GM12878 (cell line): ENCODE measurements around the gene RETREG1. TPM values are rescaled to one million over a fixed set of nuclear protein-coding genes. Genes with fewer than 3 reads are reported as not detected.

ENCODE experiments used
- ATAC-seq: fragments of 200-7000 bp; cut with Tn5 transposase; 3 replicates; pipeline ENCODE4 v1.9.1; 2020; ENCODE audit warnings: mild to moderate bottlenecking, moderate library complexity
- BruUV-seq: library from RNA; stranded (reverse); fragments of 400-500 nt; replicated peaks from 2 replicates; lab custom pipeline; 2021; lab: Mats Ljungman, UMichigan
- CTCF ChIA-PET: fragments of 300-600 bp; sonication (Branson Sonifier 250); formaldehyde crosslinking; extraction: SDS; loops from one replicate; lab custom pipeline; 2021; ENCODE audit warnings: inconsistent platforms; lab: Yijun Ruan, JAX
- POLR2A ChIA-PET: fragments of 350-600 bp; formaldehyde crosslinking; extraction: SDS; loops from one replicate; lab custom pipeline; 2021; ENCODE audit warnings: inconsistent platforms; lab: Charles Lee
- RAD21 ChIA-PET: fragments of 300-600 bp; sonication (Branson Sonifier 250); formaldehyde crosslinking; loops from one replicate; lab custom pipeline; 2023; ENCODE audit warnings: antibody characterized with exemption; ENCODE audit not compliant: unreplicated experiment; lab: Charles Lee
- SMC1A ChIA-PET: fragments of 300-600 bp; sonication (Branson Sonifier 250); formaldehyde crosslinking; loops from one replicate; lab custom pipeline; 2023; ENCODE audit not compliant: unreplicated experiment, uncharacterized antibody; lab: Charles Lee
- DNase-seq: peaks from one replicate; pipeline ENCODE4 v3.0.0-alpha.2; 2011; ENCODE audit warnings: low read depth, low spot score
- FAIRE-seq: peaks from 3 replicates; lab custom pipeline; 2011; peaks lifted over from hg19 to GRCh38; lab: Jason Lieb, UNC
- H2AFZ ChIP-seq: 2 replicates; pipeline ENCODE4 v1.6.0; 2011; ENCODE audit warnings: low read depth, low read length, control low read depth; ENCODE audit not compliant: control insufficient read depth
- H3K27ac ChIP-seq: 2 replicates; pipeline ENCODE4 v1.5.1; 2011; ENCODE audit warnings: control low read depth; ENCODE audit not compliant: control insufficient read depth, insufficient read depth
- H3K27me3 ChIP-seq, 2 experiments: replicated peaks in 1 of 2; 2 replicates each; pipeline versions ENCODE4 v1.6.0 to v1.6.1; 2011; ENCODE audit warnings: low read length in 1 of 2; ENCODE audit not compliant: control insufficient read depth in 2 of 2, insufficient read depth in 2 of 2
- H3K36me3 ChIP-seq, 2 experiments: 2 replicates each; pipeline ENCODE4 v1.5.1; 2011; ENCODE audit warnings: low read length in 1 of 2; ENCODE audit not compliant: control insufficient read depth in 2 of 2, insufficient read depth in 2 of 2
- H3K4me1 ChIP-seq: 2 replicates; pipeline ENCODE4 v1.6.1; 2011; ENCODE audit warnings: mild to moderate bottlenecking, low read length, moderate library complexity, mixed read lengths; ENCODE audit not compliant: control insufficient read depth, insufficient read depth
- H3K4me2 ChIP-seq: 2 replicates; pipeline ENCODE4 v1.6.0; 2011; ENCODE audit warnings: control low read depth; ENCODE audit not compliant: control insufficient read depth, insufficient read depth
- H3K4me3 ChIP-seq: fragments of 200-600 bp; sonication (generic); 2 replicates; pipeline ENCODE4 v1.5.1; 2016
- H3K79me2 ChIP-seq: 2 replicates; pipeline ENCODE4 v1.6.0; 2011; ENCODE audit warnings: low read length; ENCODE audit not compliant: control insufficient read depth, insufficient read depth
- H3K9ac ChIP-seq: 2 replicates; pipeline ENCODE4 v1.8.0; 2011; ENCODE audit warnings: low read length, control low read depth, mixed read lengths; ENCODE audit not compliant: control insufficient read depth, insufficient read depth
- H3K9me3 ChIP-seq: replicated peaks from 3 replicates; pipeline ENCODE4 v1.5.1; 2011; ENCODE audit warnings: mild to moderate bottlenecking, low read length; ENCODE audit not compliant: control insufficient read depth, insufficient read depth
- H4K20me1 ChIP-seq: 2 replicates; pipeline ENCODE4 v1.6.0; 2011; ENCODE audit not compliant: control insufficient read depth, insufficient read depth
- BRCA1 ChIP-seq: IDR thresholded peaks from 2 replicates; pipeline ENCODE4 v1.6.1; 2011; ENCODE audit warnings: low read depth, low read length, improper control_type of control experiment
- CEBPZ ChIP-seq: fragments of 150-350 bp; IDR thresholded peaks from 2 replicates; pipeline ENCODE4 v1.6.1; 2016; ENCODE audit warnings: low read depth, low read length
- CREB1 ChIP-seq: IDR thresholded peaks from 2 replicates; pipeline ENCODE4 v1.6.1; 2012; ENCODE audit warnings: low read depth, mild to moderate bottlenecking, inconsistent platforms
- ESRRA ChIP-seq: IDR thresholded peaks from 2 replicates; pipeline ENCODE4 v1.6.1; 2012; ENCODE audit warnings: mild to moderate bottlenecking, low read length, improper control_type of control experiment
- ETV6 ChIP-seq, 2 experiments: fragments of 450-650 bp in 1 of 2; IDR thresholded peaks in 1 of 2; conservative IDR thresholded peaks in 1 of 2; 2 replicates each; pipeline ENCODE4 v1.6.1; 2014; ENCODE audit warnings: antibody characterized with exemption in 1 of 2, borderline replicate concordance in 1 of 2, low read depth in 1 of 2, mild to moderate bottlenecking in 1 of 2, moderate library complexity in 1 of 2
- KLF5 ChIP-seq: fragments of 450-650 bp; IDR thresholded peaks from 2 replicates; pipeline ENCODE4 v1.6.1; 2014; ENCODE audit warnings: mild to moderate bottlenecking; ENCODE audit not compliant: partially characterized antibody
- MLLT1 ChIP-seq: fragments of 450-650 bp; IDR thresholded peaks from 2 replicates; pipeline ENCODE4 v1.6.1; 2016; ENCODE audit warnings: mild to moderate bottlenecking
- PAX8 ChIP-seq: fragments of 450-650 bp; IDR thresholded peaks from 2 replicates; pipeline ENCODE4 v1.6.1; 2017; ENCODE audit warnings: mild to moderate bottlenecking, moderate library complexity
- PML ChIP-seq: IDR thresholded peaks from 2 replicates; pipeline ENCODE4 v1.6.1; 2012; ENCODE audit warnings: low read length, inconsistent platforms
- RCOR1 ChIP-seq: conservative IDR thresholded peaks from 2 replicates; pipeline ENCODE4 v1.6.1; 2012; ENCODE audit warnings: low read depth, low read length, improper control_type of control experiment
- SREBF2 ChIP-seq: IDR thresholded peaks from 2 replicates; pipeline ENCODE4 v1.6.1; 2012; ENCODE audit warnings: mild to moderate bottlenecking, low read length
- STAT3 ChIP-seq: IDR thresholded peaks from 2 replicates; pipeline ENCODE4 v1.6.1; 2011; ENCODE audit warnings: low read depth, low read length, improper control_type of control experiment
- YBX1 ChIP-seq: fragments of 450-650 bp; IDR thresholded peaks from 2 replicates; pipeline ENCODE4 v1.6.1; 2016; ENCODE audit warnings: antibody characterized with exemption
- ZBTB33 ChIP-seq: fragments of 450-650 bp; IDR thresholded peaks from 2 replicates; pipeline ENCODE4 v1.6.1; 2017; ENCODE audit warnings: mild to moderate bottlenecking
- ZNF207 ChIP-seq: fragments of 450-650 bp; IDR thresholded peaks from 2 replicates; pipeline ENCODE4 v1.6.1; 2014; ENCODE audit warnings: antibody characterized with exemption, mild to moderate bottlenecking, borderline replicate concordance
- ZNF622 ChIP-seq: fragments of 450-650 bp; IDR thresholded peaks from 2 replicates; pipeline ENCODE4 v1.6.1; 2017; ENCODE audit warnings: mild to moderate bottlenecking, inconsistent platforms
- WGBS: methylation state at CpG from one replicate; pipeline ENCODE4 v1.1.6; 2016; ENCODE audit warnings: low lambda C conversion rate; ENCODE audit not compliant: insufficient replicate concordance, insufficient coverage; ENCODE audit errors: missing lambda C conversion rate; 5-methylcytosine and 5-hydroxymethylcytosine counted together
- in situ Hi-C: fragments of 300-500 bp; cut with MboI; formaldehyde crosslinking; loops from 9 replicates; pipeline ENCODE4 v1.14.3; 2018; ENCODE audit warnings: mixed read lengths
- intact Hi-C: fragments of 100-400 bp; cut with micrococcal nuclease; formaldehyde crosslinking; loops from one replicate; pipeline ENCODE4 v1.14.2; 2022; ENCODE audit not compliant: unreplicated experiment
- polyA plus RNA-seq, 11 experiments: library from polyadenylated mRNA; depleted of rRNA in 4 of 11; unstranded in 6 of 11; stranded (reverse) in 5 of 11; fragments of >200 nt; fragmentation: Nextera tagmentation in 4 of 11; fragmentation: Illumina TruSeq in 1 of 11; extraction: Ambion mirVana in 4 of 11; extraction: Trizol in 1 of 11; gene quantifications; 1 replicate in 1 of 11; 2 replicates in 10 of 11; pipeline versions ENCODE4 v1.2.1 to v1.2.3, GENCODE V29; 2011 to 2016; ENCODE audit warnings: inconsistent platforms in 2 of 11, missing spikeins in 2 of 11, low read depth in 1 of 11
- total RNA-seq, 4 experiments: library from RNA; depleted of rRNA in 3 of 4; stranded (reverse); fragments of >200 nt in 3 of 4; fragmentation: Illumina TruSeq in 1 of 4; extraction: Trizol in 1 of 4; gene quantifications; 2 replicates each; pipeline versions ENCODE4 v1.2.1 to v1.2.3, GENCODE V29; 2013 to 2021

Gene RETREG1
- total and polyA plus RNA-seq, 10 of the 15 experiments (the other 5 are each of a cell fraction or from before 2014, with no cell fraction given): 3.9 to 8.9 (median 6.4) TPM

- intact Hi-C loops (no loop called here), in situ Hi-C loops (no loop called here)
- H4K20me1 ChIP-seq: no peaks in the 10 kb centered on the region
- H3K27ac ChIP-seq: no peak overlapping the region
- TF ChIP-seq ZBTB33: no peak
- no peak for TF ChIP-seq KLF5
- no peak for TF ChIP-seq ZNF207
- TF ChIP-seq CREB1: no peak
- TF ChIP-seq YBX1: no peak
- TF ChIP-seq SREBF2: no peak
- TF ChIP-seq MLLT1: no peak
- TF ChIP-seq PAX8: no peak
- TF ChIP-seq RCOR1: no peak
- TF ChIP-seq BRCA1: no peak
- no peak for TF ChIP-seq CEBPZ
- no peak for TF ChIP-seq ZNF622
- TF ChIP-seq STAT3: no peak
- no peak for TF ChIP-seq ETV6 (conservative IDR thresholded peaks at IDR 0.05 in 1 of 2, IDR thresholded peaks at IDR 0.05 in 1 of 2; ENCODE audit: borderline replicate concordance in 1 of 2, low read depth in 1 of 2)
- no peak for TF ChIP-seq ESRRA
- TF ChIP-seq PML: no peak
- no peak overlapping the region for H3K9ac ChIP-seq
- no TSS peak for BruUV-seq
- no peaks in the 10 kb centered on the region for H3K27me3 ChIP-seq
- CTCF ChIA-PET: interaction anchor here (3.0 to 4.1 kb wide), 2 partner anchors 14 to 21 kb away, joined by 10 to 22 read pairs; no protein-coding TSS in a partner anchor
- SMC1A ChIA-PET: no interaction called here
- DNase-seq (no peak), ATAC-seq (no peak), FAIRE-seq (no peak)
- POLR2A ChIA-PET: no interaction called here
- H3K4me2 ChIP-seq: no peak overlapping the region
- RAD21 ChIA-PET: no interaction called here
- H3K4me1 ChIP-seq: no peaks in the 10 kb centered on the region
- no peaks in the 10 kb centered on the region for H3K9me3 ChIP-seq
- H3K4me3 ChIP-seq: no peak overlapping the region
- WGBS: 49% methylated on average over 5 of the region's 5 CpGs
- H2AFZ ChIP-seq: no peak overlapping the region
- no peaks in the 10 kb centered on the region for H3K79me2 ChIP-seq
- H3K36me3 ChIP-seq: no peaks in the 10 kb centered on the region
These were observed 52.4 kb downstream of the RETREG1 start for GRCh38 chr5:16564248-16564867.
